SU-DHL-6 (cell line): ENCODE measurements around the gene NLGN1.

Experiments
- CTCF ChIP-seq: fragments of 200-600 bp; sonication (generic); IDR thresholded peaks from one replicate; pipeline ENCODE4 v1.5.1; 2017; ENCODE audit warnings: antibody characterized with exemption, mild to moderate bottlenecking, low read length, moderate library complexity; ENCODE audit not compliant: insufficient read depth, poor library complexity, severe bottlenecking
- EZH2phosphoT487 ChIP-seq: fragments of 200-600 bp; sonication (generic), shearing (Covaris generic); conservative IDR thresholded peaks from 2 replicates; pipeline ENCODE4 v1.6.1; 2018; ENCODE audit warnings: mild to moderate bottlenecking, antibody characterized with exemption, low read length, moderate library complexity, mixed read lengths

- TF ChIP-seq CTCF (no peak), EZH2phosphoT487 (no peak)
Observed at GRCh38 chr3:174162550-174162949, 765.0 kb downstream of the NLGN1 start.
